OCI-LY1 (cell line): ENCODE results near the gene ZNF766.

Source experiments
- CTCF ChIP-seq: fragments of 200-600 bp; sonication (generic), shearing (Covaris generic); IDR thresholded peaks from 2 replicates; pipeline ENCODE4 v1.5.1; 2017; ENCODE audit warnings: mild to moderate bottlenecking, antibody characterized with exemption, low read length, moderate library complexity, mixed read lengths
- EZH2 ChIP-seq: fragments of 200-600 bp; sonication (generic), shearing (Covaris generic); IDR thresholded peaks from 2 replicates; pipeline ENCODE4 v1.8.0; 2017; ENCODE audit warnings: borderline replicate concordance, mixed run types, mild to moderate bottlenecking, antibody characterized with exemption, low read length, moderate library complexity, mixed read lengths

GRCh38 chr19:52336117-52336790 is 66.9 kb downstream of the ZNF766 start, which contains the start of gene ZNF610:
- TF ChIP-seq CTCF (no peak), EZH2 (no peak)
